DND-41 (cell line): ENCODE results near the gene ITGA8.
"Not testable (repeated sequence)": the region's sequence is repeated elsewhere in the genome, so short reads cannot be mapped to it uniquely, and the experiment has no call there.

ENCODE experiments used
- ATAC-seq: fragments of 200-7000 bp; cut with Tn5 transposase; 3 replicates; pipeline ENCODE4 v1.9.1; 2021; ENCODE audit warnings: low read depth; ENCODE audit not compliant: insufficient read depth
- DNase-seq: peaks from one replicate; pipeline ENCODE4 v3.0.0-alpha.2; 2020
- H2AFZ ChIP-seq: 2 replicates; pipeline ENCODE4 v1.6.0; 2012; ENCODE audit warnings: low read depth, low read length
- H3K27ac ChIP-seq: 2 replicates; pipeline ENCODE4 v1.5.1; 2012; ENCODE audit warnings: low read length, inconsistent platforms
- H3K27me3 ChIP-seq: fragments of 200-600 bp; sonication (generic); 2 replicates; pipeline ENCODE4 v1.6.0; 2012; ENCODE audit warnings: low read length, mild to moderate bottlenecking, inconsistent platforms; ENCODE audit not compliant: insufficient read depth, poor library complexity
- H3K36me3 ChIP-seq: 2 replicates; pipeline ENCODE4 v1.5.1; 2012; ENCODE audit warnings: low read length, inconsistent platforms; ENCODE audit not compliant: insufficient read depth
- H3K4me1 ChIP-seq: 2 replicates; pipeline ENCODE4 v1.5.1; 2012; ENCODE audit warnings: mild to moderate bottlenecking, low read length; ENCODE audit not compliant: insufficient read depth
- H3K4me2 ChIP-seq: 2 replicates; pipeline ENCODE4 v1.6.0; 2012; ENCODE audit warnings: mild to moderate bottlenecking, moderate library complexity, low read length, inconsistent platforms; ENCODE audit not compliant: insufficient read depth
- H3K4me3 ChIP-seq, 2 experiments: fragments of 200-600 bp in 1 of 2; shearing (Covaris generic) in 1 of 2; 2 replicates each; pipeline ENCODE4 v1.5.1; 2012 to 2016; ENCODE audit warnings: inconsistent platforms in 2 of 2, low read length in 2 of 2, mild to moderate bottlenecking in 2 of 2, low read depth in 1 of 2, moderate library complexity in 1 of 2
- H3K79me2 ChIP-seq: 2 replicates; pipeline ENCODE4 v1.6.0; 2012; ENCODE audit warnings: low read length, inconsistent platforms; ENCODE audit not compliant: insufficient read depth
- H3K9ac ChIP-seq: 2 replicates; pipeline ENCODE4 v1.6.0; 2012; ENCODE audit warnings: low read depth, mild to moderate bottlenecking, inconsistent platforms, low read length, moderate library complexity
- H3K9me3 ChIP-seq: 2 replicates; pipeline ENCODE4 v1.5.1; 2012; ENCODE audit warnings: low read length, moderate library complexity, mild to moderate bottlenecking, inconsistent platforms; ENCODE audit not compliant: insufficient read depth, severe bottlenecking
- H4K20me1 ChIP-seq: 2 replicates; pipeline ENCODE4 v1.6.0; 2012; ENCODE audit warnings: low read length; ENCODE audit not compliant: insufficient read depth
- EZH2 ChIP-seq: IDR thresholded peaks from 3 replicates; pipeline ENCODE4 v1.6.1; 2012; ENCODE audit warnings: borderline replicate concordance, low read depth, mild to moderate bottlenecking, moderate library complexity, low read length, inconsistent platforms; ENCODE audit not compliant: severe bottlenecking
- TF ChIP-seq, protein P1 (sequence below): IDR thresholded peaks from 2 replicates; pipeline ENCODE4 v1.5.1; 2012; ENCODE audit warnings: borderline replicate concordance, low read length, moderate library complexity, mild to moderate bottlenecking; ENCODE audit not compliant: poor library complexity, severe bottlenecking; ENCODE audit errors: extremely low read depth

ITGA8 gene

DNA sequence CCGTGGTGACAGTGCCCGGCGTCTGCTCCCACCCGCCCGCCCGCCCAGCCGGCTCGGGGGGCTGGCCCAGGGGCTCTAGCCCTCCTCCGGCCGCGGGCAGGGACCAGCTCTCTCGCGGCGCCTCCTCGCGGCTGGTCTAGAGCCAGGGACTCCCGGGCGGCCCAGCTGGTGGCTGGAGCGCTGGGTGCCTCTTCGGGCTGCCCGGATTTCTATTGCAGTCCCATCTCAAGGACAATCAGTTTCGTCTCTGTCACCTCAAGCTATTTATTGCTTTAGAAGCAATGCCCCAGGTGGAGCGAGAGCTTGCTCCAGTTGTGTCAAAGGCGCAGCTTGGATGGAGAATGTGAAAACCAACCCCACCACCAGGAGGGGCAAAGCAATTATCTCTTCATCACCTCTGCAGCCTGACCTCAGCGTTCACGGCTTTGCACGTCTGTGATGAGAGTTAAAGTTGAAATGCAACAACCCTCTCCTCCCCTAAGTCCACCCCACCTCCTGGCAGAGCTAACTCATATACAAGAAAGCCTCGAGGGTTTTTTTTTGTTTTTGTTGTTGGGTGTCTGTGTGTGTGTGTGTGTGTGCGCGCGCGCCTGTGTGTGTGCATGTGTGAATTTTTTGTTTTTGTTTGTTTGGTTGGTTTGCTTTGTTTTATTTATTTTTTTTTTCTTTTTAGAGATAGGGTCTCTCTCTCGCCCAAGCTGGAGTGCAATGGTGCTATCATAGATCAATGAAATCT is at the start of gene ITGA8:
Gene ITGA8 (minus strand): TSS at position 24 of the 736 bp plus-strand sequence. CDS start 151 bp downstream, outside the sequence.
- no peaks in the 10 kb centered on the region for H3K4me1 ChIP-seq
- H3K9me3 ChIP-seq, result no peaks in the 10 kb centered on the region
- no peak within 1 kb of the TSS for H3K9ac ChIP-seq
- H3K4me3 ChIP-seq, result no peak within 1 kb of the TSS
- TF ChIP-seq, protein P1, sequence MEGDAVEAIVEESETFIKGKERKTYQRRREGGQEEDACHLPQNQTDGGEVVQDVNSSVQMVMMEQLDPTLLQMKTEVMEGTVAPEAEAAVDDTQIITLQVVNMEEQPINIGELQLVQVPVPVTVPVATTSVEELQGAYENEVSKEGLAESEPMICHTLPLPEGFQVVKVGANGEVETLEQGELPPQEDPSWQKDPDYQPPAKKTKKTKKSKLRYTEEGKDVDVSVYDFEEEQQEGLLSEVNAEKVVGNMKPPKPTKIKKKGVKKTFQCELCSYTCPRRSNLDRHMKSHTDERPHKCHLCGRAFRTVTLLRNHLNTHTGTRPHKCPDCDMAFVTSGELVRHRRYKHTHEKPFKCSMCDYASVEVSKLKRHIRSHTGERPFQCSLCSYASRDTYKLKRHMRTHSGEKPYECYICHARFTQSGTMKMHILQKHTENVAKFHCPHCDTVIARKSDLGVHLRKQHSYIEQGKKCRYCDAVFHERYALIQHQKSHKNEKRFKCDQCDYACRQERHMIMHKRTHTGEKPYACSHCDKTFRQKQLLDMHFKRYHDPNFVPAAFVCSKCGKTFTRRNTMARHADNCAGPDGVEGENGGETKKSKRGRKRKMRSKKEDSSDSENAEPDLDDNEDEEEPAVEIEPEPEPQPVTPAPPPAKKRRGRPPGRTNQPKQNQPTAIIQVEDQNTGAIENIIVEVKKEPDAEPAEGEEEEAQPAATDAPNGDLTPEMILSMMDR, result peak; percentile 13
- TF ChIP-seq EZH2, result no peak
- no peak within 1 kb of the TSS for H3K27ac ChIP-seq
- peaks cover 6% of the 10 kb centered on the region for H3K27me3 ChIP-seq
- H2AFZ ChIP-seq, result no peak within 1 kb of the TSS
- ATAC-seq, result no peak
- no peak for DNase-seq
- H3K4me2 ChIP-seq, result no peak within 1 kb of the TSS
- H3K36me3 ChIP-seq, result no peaks in the 10 kb centered on the region
- H4K20me1 ChIP-seq, result no peaks in the 10 kb centered on the region
- no peaks in the 10 kb centered on the region for H3K79me2 ChIP-seq

GRCh38 chr10:15764892-15765454 is 45.3 kb upstream of the ITGA8 start:
- DNase-seq, result no peak
- Histone ChIP-seq H3K79me2 (no peaks in the 10 kb centered on the region), H3K36me3 (no peaks in the 10 kb centered on the region), H3K27ac (no peak overlapping the region), H3K4me2 (no peak overlapping the region), H3K27me3 (no peaks in the 10 kb centered on the region), H3K9me3 (no peaks in the 10 kb centered on the region), H3K9ac (no peak overlapping the region), H3K4me1 (no peaks in the 10 kb centered on the region), H2AFZ (no peak overlapping the region), H4K20me1 (no peaks in the 10 kb centered on the region), H3K4me3 (no peak overlapping the region)
- TF ChIP-seq EZH2, result no peak
- TF ChIP-seq, protein P1, result no peak
- no peak for ATAC-seq

- no peak overlapping the region for H2AFZ ChIP-seq
- ATAC-seq (no peak), DNase-seq (no peak)
- H3K9me3 ChIP-seq, result no peaks in the 10 kb centered on the region
- no peaks in the 10 kb centered on the region for H3K36me3 ChIP-seq
- no peaks in the 10 kb centered on the region for H3K79me2 ChIP-seq
- H3K4me2 ChIP-seq, result no peak overlapping the region
- H3K4me3 ChIP-seq, result no peak overlapping the region
- H3K4me1 ChIP-seq, result no peaks in the 10 kb centered on the region
- H3K27ac ChIP-seq, result no peak overlapping the region
- no peaks in the 10 kb centered on the region for H3K27me3 ChIP-seq
- TF ChIP-seq EZH2, result no peak
- no peak overlapping the region for H3K9ac ChIP-seq
- no peaks in the 10 kb centered on the region for H4K20me1 ChIP-seq
Measured at GRCh38 chr10:15763006-15763405, 43.3 kb upstream of the ITGA8 start.

DNA sequence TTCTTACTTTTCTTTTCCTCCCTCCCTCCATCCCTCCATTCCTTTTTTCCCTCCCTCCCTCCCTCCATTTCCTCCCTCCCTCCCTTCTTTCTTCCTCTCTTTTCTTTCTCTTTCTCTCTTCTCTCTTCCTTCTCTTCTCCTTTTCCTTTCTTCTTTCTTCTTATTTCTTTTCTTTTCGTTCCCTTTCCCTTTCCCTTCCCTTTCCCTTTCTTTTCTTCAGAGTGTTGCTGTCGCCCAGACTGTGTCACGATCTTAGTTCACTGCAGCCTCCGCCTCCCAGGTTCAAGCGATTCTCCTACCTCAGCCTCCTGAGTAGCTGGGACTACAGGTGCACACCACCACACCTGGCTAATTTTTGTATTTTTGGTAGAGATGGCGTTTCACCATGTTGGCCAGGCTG is 42.5 kb upstream of the ITGA8 start:
- not testable (repeated sequence) for H3K4me1 ChIP-seq, H3K36me3 ChIP-seq, H3K4me2 ChIP-seq, H3K27me3 ChIP-seq, H3K9me3 ChIP-seq, ATAC-seq, H3K9ac ChIP-seq, H3K27ac ChIP-seq, H3K79me2 ChIP-seq, DNase-seq, H4K20me1 ChIP-seq, H2AFZ ChIP-seq, H3K4me3 ChIP-seq

DNA sequence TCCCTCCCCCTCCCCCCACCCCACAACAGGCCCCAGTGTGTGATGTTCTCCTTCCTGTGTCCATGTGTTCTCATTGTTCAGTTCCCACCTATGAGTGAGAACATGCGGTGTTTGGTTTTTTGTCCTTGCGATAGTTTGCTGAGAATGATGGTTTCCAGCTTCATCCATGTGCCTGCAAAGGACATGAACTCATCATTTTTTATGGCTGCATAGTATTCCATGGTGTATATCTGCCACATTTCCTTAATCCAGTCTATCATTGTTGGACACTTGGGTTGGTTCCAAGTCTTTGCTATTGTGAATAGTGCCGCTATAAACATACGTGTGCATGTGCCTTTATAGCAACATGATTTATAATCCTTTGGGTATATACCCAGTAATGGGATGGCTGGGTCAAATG is 41.5 kb upstream of the ITGA8 start:
- H3K4me2 ChIP-seq, H3K36me3 ChIP-seq, ATAC-seq, H2AFZ ChIP-seq, H3K27me3 ChIP-seq, H3K4me3 ChIP-seq, H3K79me2 ChIP-seq, H3K4me1 ChIP-seq, H3K9me3 ChIP-seq, H3K27ac ChIP-seq, H3K9ac ChIP-seq, DNase-seq, H4K20me1 ChIP-seq: not testable (repeated sequence)
